ENCODE results near the gene IPO11.
"Not testable (repeated sequence)": the region's sequence is repeated elsewhere in the genome, so short reads cannot be mapped to it uniquely, and the experiment has no call there.

Gene IPO11

GRCh38 chr5:62448528-62448927 lies 36.0 kb downstream of the IPO11 start:
- no peak for DNase-seq (ENCODE audit: low read depth in 2 of 2)

- no peak for DNase-seq (ENCODE audit: low read depth in 2 of 2)
These were observed 37.7 kb downstream of the IPO11 start for GRCh38 chr5:62450259-62450658.

GRCh38 chr5:62457071-62457470 lies 44.5 kb downstream of the IPO11 start:
- DNase-seq (ENCODE audit: low read depth in 2 of 2) = no peak

GRCh38 chr5:62460578-62460983 lies 48.0 kb downstream of the IPO11 start:
- no peak for DNase-seq (ENCODE audit: low read depth in 2 of 2)

- no peak for DNase-seq (ENCODE audit: low read depth in 2 of 2)
These were observed 49.0 kb downstream of the IPO11 start for GRCh38 chr5:62461561-62461960.

GRCh38 chr5:62465985-62466925 lies 53.7 kb downstream of the IPO11 start:
- no peak for DNase-seq (ENCODE audit: low read depth in 2 of 2)

- DNase-seq (ENCODE audit: low read depth in 2 of 2) = no peak
These were observed 60.6 kb downstream of the IPO11 start for GRCh38 chr5:62473209-62473608.

- DNase-seq (ENCODE audit: low read depth in 2 of 2) = no peak
These were observed 62.5 kb downstream of the IPO11 start for GRCh38 chr5:62475072-62475471.

- no peak for DNase-seq (ENCODE audit: low read depth in 2 of 2)
These were observed 65.2 kb downstream of the IPO11 start for GRCh38 chr5:62477801-62478200.

GRCh38 chr5:62483556-62483955 lies 71.0 kb downstream of the IPO11 start:
- no peak for DNase-seq (ENCODE audit: low read depth in 2 of 2)

GRCh38 chr5:62486672-62487071 lies 74.1 kb downstream of the IPO11 start:
- no peak for DNase-seq (ENCODE audit: low read depth in 2 of 2)

- DNase-seq (ENCODE audit: low read depth in 2 of 2) = no peak
These were observed 76.0 kb downstream of the IPO11 start for GRCh38 chr5:62488531-62488930.

GRCh38 chr5:62489471-62489870 lies 76.9 kb downstream of the IPO11 start:
- DNase-seq (ENCODE audit: low read depth in 2 of 2) = no peak

- DNase-seq (ENCODE audit: low read depth in 2 of 2) = no peak
These were observed 82.2 kb downstream of the IPO11 start for GRCh38 chr5:62494772-62495171.

- no peak for DNase-seq (ENCODE audit: low read depth in 2 of 2)
These were observed 84.3 kb downstream of the IPO11 start for GRCh38 chr5:62496876-62497275.

- DNase-seq (ENCODE audit: low read depth in 2 of 2) = no peak
These were observed 86.4 kb downstream of the IPO11 start for GRCh38 chr5:62498961-62499360.

- DNase-seq (ENCODE audit: low read depth in 2 of 2) = no peak
These were observed 87.2 kb downstream of the IPO11 start for GRCh38 chr5:62499756-62500155.

- DNase-seq (ENCODE audit: low read depth in 2 of 2) = no peak
These were observed 90.0 kb downstream of the IPO11 start for GRCh38 chr5:62502456-62503101.

- DNase-seq (ENCODE audit: low read depth in 2 of 2) = no peak
These were observed 91.6 kb downstream of the IPO11 start for GRCh38 chr5:62504129-62504528.

- DNase-seq (ENCODE audit: low read depth in 2 of 2) = no peak
These were observed 94.3 kb downstream of the IPO11 start for GRCh38 chr5:62506659-62507460.

GRCh38 chr5:62508760-62509159 lies 96.2 kb downstream of the IPO11 start:
- not testable (repeated sequence) for DNase-seq (ENCODE audit: low read depth in 2 of 2)

- DNase-seq (ENCODE audit: low read depth in 2 of 2) = no peak
These were observed 97.2 kb downstream of the IPO11 start for GRCh38 chr5:62509806-62510205.

Data from stimulated activated CD4-positive, alpha-beta T cell treated with anti-CD3 and anti-CD28 coated beads, Interleukin-1b, Interleukin-23, amount 100 ng/mL, for 1 hour (primary cell).